ENCODE measurements around the gene TSPOAP1.

Gene TSPOAP1

GRCh38 chr17:58276423-58276822, 52.2 kb downstream of the TSPOAP1 start:
- DNase-seq: no peak

- no peak for DNase-seq
Observed at GRCh38 chr17:58275417-58275816, 53.2 kb downstream of the TSPOAP1 start.

- no peak for DNase-seq
Observed at GRCh38 chr17:58273453-58274104, 55.0 kb downstream of the TSPOAP1 start.

- DNase-seq: no peak
Observed at GRCh38 chr17:58272367-58273280, 56.0 kb downstream of the TSPOAP1 start.

GRCh38 chr17:58271216-58271931, 57.2 kb downstream of the TSPOAP1 start:
- no peak for DNase-seq

- no peak for DNase-seq
Observed at GRCh38 chr17:58270476-58271215, 57.9 kb downstream of the TSPOAP1 start.

- DNase-seq: no peak
Observed at GRCh38 chr17:58269557-58270291, 58.9 kb downstream of the TSPOAP1 start.

- DNase-seq: no peak
Observed at GRCh38 chr17:58268774-58269556, 59.6 kb downstream of the TSPOAP1 start.

GRCh38 chr17:58268326-58268725, 60.3 kb downstream of the TSPOAP1 start:
- no peak for DNase-seq

GRCh38 chr17:58267347-58268324, 61.0 kb downstream of the TSPOAP1 start:
- DNase-seq: no peak

- no peak for DNase-seq
Observed at GRCh38 chr17:58265902-58266875, 62.4 kb downstream of the TSPOAP1 start.

- DNase-seq: no peak
Observed at GRCh38 chr17:58265271-58265670, 63.3 kb downstream of the TSPOAP1 start.

- no peak for DNase-seq
Observed at GRCh38 chr17:58264407-58265103, 64.0 kb downstream of the TSPOAP1 start.

- no peak for DNase-seq
Observed at GRCh38 chr17:58263773-58264172, 64.8 kb downstream of the TSPOAP1 start.

GRCh38 chr17:58262149-58262548, 66.4 kb downstream of the TSPOAP1 start:
- DNase-seq: no peak

GRCh38 chr17:58254803-58255202, 73.8 kb downstream of the TSPOAP1 start:
- no peak for DNase-seq

GRCh38 chr17:58253082-58253481, 75.5 kb downstream of the TSPOAP1 start:
- DNase-seq: no peak

GRCh38 chr17:58252141-58252540, 76.5 kb downstream of the TSPOAP1 start:
- DNase-seq: no peak
